HepG2 (cell line): Measurements from ENCODE around the gene ZNF652.

ENCODE experiments used
- POLR2A ChIP-seq, 2 experiments: IDR thresholded peaks; 2 replicates each; pipeline ENCODE4 v1.6.1; 2011; ENCODE audit warnings: low read depth in 2 of 2, low read length in 2 of 2, mild to moderate bottlenecking in 1 of 2, moderate library complexity in 1 of 2; ENCODE audit not compliant: insufficient read depth in 1 of 2
- SP1 ChIP-seq, 2 experiments: fragments of 450-650 bp in 1 of 2; sonication (generic) in 1 of 2; formaldehyde crosslinking in 1 of 2; IDR thresholded peaks; 2 replicates each; pipeline versions ENCODE4 v1.4.0 to v1.6.1; 2016 to 2020; ENCODE audit warnings: missing genetic modification reagents in 1 of 2
- ZNF766 ChIP-seq: sonication (generic); formaldehyde crosslinking; IDR thresholded peaks from 2 replicates; pipeline ENCODE4 v1.5.0; 2020; ENCODE audit warnings: missing genetic modification reagents, borderline replicate concordance

DNA sequence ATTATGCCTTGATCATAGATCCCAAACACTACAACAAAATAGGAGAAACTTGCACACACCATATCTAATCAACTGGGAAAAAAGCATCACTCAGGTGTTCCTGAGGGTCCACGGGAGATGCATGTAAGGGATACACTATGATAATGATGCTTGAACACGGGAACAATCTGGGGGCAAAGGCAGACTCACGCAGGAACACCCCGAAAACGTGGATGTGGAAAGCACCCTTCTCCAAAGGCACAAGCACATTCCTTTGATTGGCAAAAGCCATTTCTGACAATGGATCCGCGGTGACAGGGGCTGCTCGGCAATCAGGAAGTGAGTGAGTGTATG lies 1.3 kb downstream of the ZNF652 start:
- TF ChIP-seq ZNF766: no peak
- TF ChIP-seq POLR2A (IDR thresholded peaks at IDR 0.05; ENCODE audit: insufficient read depth in 1 of 2, low read depth in 2 of 2, low read length in 2 of 2): peak in 1 of 2 experiments; percentile 16; a peak in 1 of 4 replicates
- no peak for TF ChIP-seq SP1 (IDR thresholded peaks at IDR 0.05)
- no peak for TF ChIP-seq SP1 (CRISPR knock-in tag; IDR thresholded peaks at IDR 0.05)
